GM21515 (cell line): Measurements from ENCODE around the gene LGALS4.
"Not testable (repeated sequence)": the region's sequence is repeated elsewhere in the genome, so short reads cannot be mapped to it uniquely, and the experiment has no call there.

Source experiments
- ATAC-seq: cut with Tn5 transposase; IDR thresholded peaks from one replicate; pipeline ENCODE4 v1.9.1; 2021; ENCODE audit not compliant: unreplicated experiment

The LGALS4 gene

GRCh38 chr19:38796154-38796553 is 16.6 kb downstream of the LGALS4 start:
- ATAC-seq = no peak

GRCh38 chr19:38795549-38795948 is 17.2 kb downstream of the LGALS4 start:
- ATAC-seq = no peak

DNA sequence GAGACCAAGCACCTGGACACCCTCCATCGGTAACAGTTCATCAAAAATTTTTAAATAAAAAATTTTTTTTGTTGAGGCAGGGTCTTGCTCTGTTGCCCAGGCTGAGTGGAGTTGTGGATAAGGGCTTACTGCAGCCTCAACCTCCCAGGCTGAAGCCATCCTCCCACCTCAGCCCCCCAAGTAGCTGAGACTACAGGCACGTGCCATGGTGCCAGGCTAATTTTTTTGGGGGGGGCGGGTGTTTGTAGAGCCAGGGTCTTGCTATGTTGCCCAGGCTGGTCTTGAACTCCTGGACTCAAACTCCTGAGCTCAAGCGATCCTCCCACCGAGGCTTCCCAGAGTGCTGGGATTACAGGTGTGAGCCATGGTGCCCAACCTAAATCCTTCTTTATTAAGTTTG is 19.1 kb downstream of the LGALS4 start:
- no peak for ATAC-seq

DNA sequence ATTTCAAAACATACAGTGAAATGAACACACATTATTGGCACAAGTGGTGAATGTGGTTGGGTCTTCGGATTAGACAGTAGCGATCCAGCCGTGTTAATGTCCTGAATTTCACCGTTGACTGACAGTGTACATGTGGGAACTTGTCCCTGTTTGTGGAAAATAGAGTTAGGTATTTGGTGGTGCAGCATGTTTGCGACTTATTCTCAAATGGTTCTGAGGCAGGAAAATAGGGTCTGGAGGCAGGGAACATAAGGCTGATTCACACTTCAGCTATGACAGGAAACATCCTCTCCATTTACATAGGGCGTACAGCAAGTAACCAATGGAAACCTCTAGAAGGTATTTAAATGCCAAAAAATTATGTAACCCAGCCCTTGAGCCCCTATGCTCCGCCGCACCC is 19.6 kb downstream of the LGALS4 start:
- no peak for ATAC-seq

- ATAC-seq = no peak
Measured at GRCh38 chr19:38792250-38793111, 20.3 kb downstream of the LGALS4 start.

- ATAC-seq = peak; percentile 57
Measured at GRCh38 chr19:38791451-38792064, 21.2 kb downstream of the LGALS4 start.

DNA sequence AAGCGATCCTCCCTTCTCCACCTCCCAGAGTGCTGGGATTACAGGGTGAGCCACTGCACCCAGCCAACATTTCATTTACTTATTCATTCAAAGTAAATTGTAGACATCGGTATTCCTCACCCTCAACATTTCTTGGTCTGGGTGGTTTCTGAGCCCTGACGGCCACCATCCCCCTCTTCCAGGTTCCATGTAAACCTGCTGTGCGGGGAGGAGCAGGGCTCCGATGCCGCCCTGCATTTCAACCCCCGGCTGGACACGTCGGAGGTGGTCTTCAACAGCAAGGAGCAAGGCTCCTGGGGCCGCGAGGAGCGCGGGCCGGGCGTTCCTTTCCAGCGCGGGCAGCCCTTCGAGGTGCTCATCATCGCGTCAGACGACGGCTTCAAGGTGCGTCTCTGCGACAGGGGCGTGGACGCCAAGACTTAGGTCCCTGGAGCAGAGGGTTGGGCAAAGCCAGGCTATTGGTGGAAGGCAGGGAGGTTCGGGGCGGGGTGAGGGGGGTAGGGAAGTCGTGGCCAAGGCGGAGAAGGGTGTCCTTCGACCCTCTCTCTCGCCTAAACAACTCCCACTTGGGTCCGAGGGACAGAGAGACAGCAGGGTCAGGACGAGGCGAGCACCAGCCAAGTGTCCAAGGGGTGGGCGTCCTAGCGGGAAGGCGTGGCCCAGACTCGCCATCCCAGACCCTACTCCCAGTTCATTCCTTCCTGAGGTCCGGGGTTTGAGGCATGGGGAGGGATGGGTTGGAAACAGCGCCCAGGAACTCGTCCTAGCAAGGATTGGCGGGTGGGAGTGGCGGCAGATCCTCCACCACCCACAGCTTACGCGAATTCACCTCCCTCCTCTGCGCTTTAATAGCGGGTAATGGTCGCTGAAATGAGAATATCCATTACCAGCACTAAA is 22.0 kb downstream of the LGALS4 start:
- ATAC-seq = not testable (repeated sequence)

DNA sequence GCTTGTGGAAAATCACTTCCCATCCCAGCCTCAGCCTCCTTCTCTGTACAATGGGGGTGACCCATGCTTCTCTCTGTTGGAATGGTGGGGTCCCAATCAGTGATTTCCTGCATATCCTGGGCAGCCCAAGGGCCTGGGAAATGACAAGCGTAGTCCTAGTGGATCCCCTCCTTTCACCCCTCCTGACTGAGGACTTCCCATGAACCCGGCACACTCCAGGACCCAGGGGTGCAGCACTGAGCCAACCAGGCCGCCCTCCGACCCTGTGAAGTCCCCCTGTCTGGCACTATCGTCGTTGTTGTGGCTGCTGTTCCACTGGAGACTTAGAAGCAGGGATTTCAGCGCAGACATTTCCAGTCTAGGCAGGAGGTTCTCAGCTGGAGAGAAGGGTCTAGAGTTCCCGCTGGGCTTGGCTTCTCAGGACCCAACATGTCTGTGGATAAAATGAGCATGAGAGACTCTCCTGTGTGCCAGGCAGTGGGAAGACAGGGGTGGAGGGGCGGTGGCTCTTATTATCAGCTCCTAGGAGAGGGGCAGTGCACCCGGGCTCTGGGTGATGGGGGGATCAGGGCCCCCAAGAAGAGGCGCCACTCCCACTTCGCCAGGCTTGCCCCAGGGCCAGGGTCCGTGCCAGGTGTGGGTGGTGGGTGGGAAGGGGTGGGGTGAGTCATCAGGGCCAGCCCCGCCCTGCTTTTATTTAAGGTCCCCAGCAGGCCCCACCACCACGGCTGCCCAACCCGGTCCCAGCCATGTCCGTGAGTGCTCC is 24.1 kb downstream of the LGALS4 start, which contains the start of gene LGALS7B:
TSS of gene LGALS7B (plus strand) at position 723 of the 766 bp plus-strand sequence. CDS start at position 750, 27 bp downstream.
- no peak for ATAC-seq

- no peak for ATAC-seq
Measured at GRCh38 chr19:38786572-38787265, 26.0 kb downstream of the LGALS4 start.

DNA sequence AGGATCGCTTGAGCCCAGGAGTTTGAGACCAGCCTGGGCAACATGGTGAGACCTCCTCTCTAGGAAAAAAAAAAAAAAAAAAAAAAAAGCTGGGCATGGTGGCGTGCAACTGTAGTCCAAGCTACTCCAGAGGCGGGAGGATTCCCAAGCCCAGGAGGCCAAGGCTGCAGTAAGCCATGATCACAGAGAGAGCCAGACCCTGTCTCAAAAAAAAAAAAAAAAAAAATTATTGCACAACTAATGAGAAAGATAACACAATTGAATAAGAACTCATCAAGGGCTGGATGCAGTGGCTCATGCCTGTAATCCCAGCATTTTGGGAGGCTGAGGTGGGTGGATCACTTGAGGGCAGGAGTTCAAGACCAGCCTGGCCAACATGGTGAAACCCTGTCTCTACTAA is 26.7 kb downstream of the LGALS4 start:
- not testable (repeated sequence) for ATAC-seq

GRCh38 chr19:38785187-38785699 is 27.5 kb downstream of the LGALS4 start:
- no peak for ATAC-seq

DNA sequence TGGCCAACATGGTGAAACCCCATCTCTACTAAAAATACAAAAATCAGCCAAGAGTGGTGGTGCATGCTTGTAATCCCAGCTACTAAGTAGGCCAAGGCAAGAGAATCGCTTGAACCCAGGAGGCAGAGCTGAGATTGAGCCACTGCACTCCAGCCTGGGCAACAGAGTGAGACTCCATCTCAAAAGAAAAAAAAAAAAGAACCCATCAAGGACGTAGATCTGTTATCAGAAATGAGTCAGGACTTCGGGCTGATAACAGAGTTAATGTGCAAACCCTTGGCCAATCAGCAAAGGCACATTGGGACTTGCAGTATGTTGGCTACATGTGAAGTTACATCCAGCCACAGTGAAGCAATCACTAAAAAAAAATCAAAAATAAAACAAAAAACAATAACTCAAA is 28.5 kb downstream of the LGALS4 start:
- no peak for ATAC-seq

DNA sequence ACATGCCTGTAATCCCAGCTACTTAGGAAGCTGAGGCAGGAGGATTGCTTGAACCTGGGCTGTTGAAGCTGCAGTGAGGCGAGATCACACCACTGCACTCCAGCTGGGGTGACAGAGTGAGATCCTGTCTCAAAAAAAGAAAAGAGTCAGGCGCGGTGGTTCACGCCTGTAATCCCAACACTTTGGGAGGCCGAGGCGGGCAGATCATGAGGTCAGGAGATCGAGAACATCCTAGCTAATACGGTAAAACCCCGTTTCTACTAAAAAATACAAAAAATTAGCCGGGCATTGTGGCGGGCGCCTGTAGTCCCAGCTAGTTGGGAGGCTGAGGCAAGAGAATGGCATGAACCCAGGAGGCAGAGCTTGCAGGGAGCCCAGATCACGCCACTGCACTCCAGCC is 30.5 kb downstream of the LGALS4 start:
- not testable (repeated sequence) for ATAC-seq

DNA sequence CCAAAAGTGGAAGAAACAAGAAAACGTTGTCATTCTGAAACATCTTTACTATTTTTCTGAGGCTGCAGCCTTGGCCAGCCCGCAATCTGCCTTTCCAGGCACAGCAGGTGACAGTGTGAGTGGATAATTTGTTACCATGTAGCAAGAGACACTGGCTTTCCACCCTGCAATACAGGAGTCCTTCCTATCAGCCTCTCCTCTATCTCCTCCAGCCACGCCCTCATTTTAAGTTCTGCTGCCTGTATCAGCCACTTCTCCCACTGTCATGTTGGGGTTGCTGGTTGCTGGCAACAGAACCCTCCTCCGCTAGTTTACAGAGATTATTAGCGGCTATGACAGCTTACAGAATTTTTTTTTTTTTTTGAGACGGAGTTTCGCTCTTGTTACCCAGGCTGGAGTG is 31.7 kb downstream of the LGALS4 start:
- no peak for ATAC-seq

GRCh38 chr19:38780443-38780842 is 32.3 kb downstream of the LGALS4 start:
- no peak for ATAC-seq

DNA sequence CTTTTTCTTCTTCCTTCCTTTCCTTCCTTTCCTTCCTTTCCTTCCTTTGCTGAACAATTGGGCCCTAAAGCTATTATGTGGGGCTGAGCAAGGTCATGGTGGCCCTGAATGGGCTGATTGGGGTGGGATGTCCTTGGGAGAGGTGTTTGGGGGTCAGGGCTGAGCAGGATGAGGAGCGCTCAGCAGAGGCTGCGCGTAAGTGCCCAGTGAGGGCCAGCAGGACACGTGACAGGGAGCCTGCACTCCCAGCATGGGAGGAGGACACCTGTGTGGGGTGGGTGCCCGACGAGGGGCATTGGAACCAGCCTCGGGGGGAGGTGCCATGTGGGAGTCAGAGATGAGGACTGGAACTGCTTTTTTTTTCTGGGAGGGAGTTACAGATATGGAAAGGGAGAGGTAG is 34.0 kb downstream of the LGALS4 start:
- no peak for ATAC-seq

DNA sequence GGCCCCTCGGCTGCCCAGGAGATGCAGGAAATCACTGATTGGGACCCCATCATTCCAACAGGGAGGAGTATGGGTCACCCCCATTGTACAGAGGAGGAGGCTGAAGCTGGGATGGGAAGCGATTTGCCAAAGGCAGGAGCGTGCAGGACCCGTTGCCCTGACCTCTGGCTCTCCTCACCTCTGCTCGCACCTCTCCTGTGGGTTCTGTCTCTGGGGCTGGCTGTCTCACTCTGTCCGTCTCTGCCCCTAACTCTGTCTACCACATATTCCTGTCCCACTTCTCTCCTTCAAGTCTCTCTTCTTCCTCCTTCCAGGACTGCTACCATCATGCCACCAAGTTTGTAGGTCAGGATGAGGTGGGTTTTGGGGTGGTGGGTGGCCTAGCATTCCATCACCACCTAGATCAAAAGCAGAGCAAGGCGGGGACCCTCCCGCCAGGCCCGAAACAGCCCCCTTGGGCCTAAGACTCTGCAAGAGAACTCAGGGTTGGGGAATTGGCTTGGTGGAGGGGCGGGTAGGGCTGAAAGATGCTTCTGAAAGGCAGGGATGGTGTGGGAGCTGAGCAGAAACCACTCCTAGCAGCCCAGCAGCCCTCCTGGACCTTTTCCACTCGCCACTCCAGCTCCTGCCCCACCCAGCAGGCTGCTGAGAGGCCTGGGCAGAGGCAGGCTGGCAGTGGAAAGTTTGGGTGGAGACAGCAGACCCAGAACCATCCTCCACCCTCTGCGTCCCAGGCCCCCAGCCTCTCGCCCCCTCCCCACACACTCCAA is 38.4 kb downstream of the LGALS4 start:
- no peak for ATAC-seq

- no peak for ATAC-seq
Measured at GRCh38 chr19:38773469-38774177, 39.1 kb downstream of the LGALS4 start, which contains the start of gene LGALS7. Gene LGALS7, minus strand, starts transcription at chr19:38773517. Its CDS starts 25 bp downstream, at chr19:38773492.
